ENCODE measurements around the gene VSIR.

GRCh38 chr10:71703577-71703976 is 69.7 kb downstream of the VSIR start:
- TF ChIP-seq CTCF (IDR thresholded peaks at IDR 0.05) (no peak), EZH2phosphoT487 (IDR thresholded peaks at IDR 0.05) (no peak)

Data from neural progenitor cell (in vitro differentiated cells).